ENCODE results near the gene OR2W3. TPM values are rescaled to one million over a fixed set of nuclear protein-coding genes. Genes with fewer than 3 reads are reported as not detected.

The OR2W3 gene
- total RNA-seq (2014; rRNA removed; shearing (Covaris generic)), result not detected in 2 replicates

GRCh38 chr1:247895163-247895637 is at the start of gene OR2W3:
Gene OR2W3 (plus strand): TSS chr1:247895587. CDS start chr1:247895587, 0 bp downstream.
- H3K27me3 ChIP-seq, result no peaks in the 10 kb centered on the region
- no peak for DNase-seq
- no peaks in the 10 kb centered on the region for H3K9me3 ChIP-seq (replicated peaks)
- H3K4me3 ChIP-seq, result no peak within 1 kb of the TSS
- H3K27ac ChIP-seq, result no peak within 1 kb of the TSS
- H3K4me1 ChIP-seq, result no peaks in the 10 kb centered on the region
- H3K36me3 ChIP-seq, result no peaks in the 10 kb centered on the region

DNA sequence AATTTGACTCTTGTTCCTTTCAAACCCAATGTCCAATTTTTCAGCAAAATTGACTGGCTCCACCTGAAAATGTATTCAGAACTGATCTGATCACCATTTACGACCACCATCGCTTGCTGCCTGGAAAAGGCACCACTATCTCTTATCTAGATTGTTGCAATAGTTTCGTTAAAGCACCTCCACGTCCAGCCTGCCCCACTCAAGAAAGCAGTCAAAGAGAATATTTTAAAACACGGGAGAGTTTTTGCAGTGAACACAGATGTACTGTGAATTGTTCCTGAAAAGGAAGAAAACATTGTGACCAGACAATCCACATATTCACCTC is 49.7 kb upstream of the OR2W3 start:
- DNase-seq, result no peak
- Histone ChIP-seq H3K27me3 (no peaks in the 10 kb centered on the region), H3K4me3 (no peak overlapping the region), H3K9me3 (replicated peaks) (no peaks in the 10 kb centered on the region), H3K36me3 (no peaks in the 10 kb centered on the region), H3K27ac (no peak overlapping the region), H3K4me1 (peaks cover 3% of the 10 kb centered on the region)

- DNase-seq, result no peak
- H3K4me3 ChIP-seq, result no peak overlapping the region
- H3K36me3 ChIP-seq, result no peaks in the 10 kb centered on the region
- no peak overlapping the region for H3K27ac ChIP-seq
- no peaks in the 10 kb centered on the region for H3K9me3 ChIP-seq (replicated peaks)
- no peaks in the 10 kb centered on the region for H3K4me1 ChIP-seq
- no peaks in the 10 kb centered on the region for H3K27me3 ChIP-seq
Observed at GRCh38 chr1:247848346-247848745, 47.0 kb upstream of the OR2W3 start.

- Histone ChIP-seq H3K4me1 (no peaks in the 10 kb centered on the region), H3K36me3 (no peaks in the 10 kb centered on the region), H3K4me3 (no peak overlapping the region), H3K9me3 (replicated peaks) (no peaks in the 10 kb centered on the region), H3K27ac (no peak overlapping the region), H3K27me3 (no peaks in the 10 kb centered on the region)
- no peak for DNase-seq
Observed at GRCh38 chr1:247849616-247850015, 45.8 kb upstream of the OR2W3 start.

DNA sequence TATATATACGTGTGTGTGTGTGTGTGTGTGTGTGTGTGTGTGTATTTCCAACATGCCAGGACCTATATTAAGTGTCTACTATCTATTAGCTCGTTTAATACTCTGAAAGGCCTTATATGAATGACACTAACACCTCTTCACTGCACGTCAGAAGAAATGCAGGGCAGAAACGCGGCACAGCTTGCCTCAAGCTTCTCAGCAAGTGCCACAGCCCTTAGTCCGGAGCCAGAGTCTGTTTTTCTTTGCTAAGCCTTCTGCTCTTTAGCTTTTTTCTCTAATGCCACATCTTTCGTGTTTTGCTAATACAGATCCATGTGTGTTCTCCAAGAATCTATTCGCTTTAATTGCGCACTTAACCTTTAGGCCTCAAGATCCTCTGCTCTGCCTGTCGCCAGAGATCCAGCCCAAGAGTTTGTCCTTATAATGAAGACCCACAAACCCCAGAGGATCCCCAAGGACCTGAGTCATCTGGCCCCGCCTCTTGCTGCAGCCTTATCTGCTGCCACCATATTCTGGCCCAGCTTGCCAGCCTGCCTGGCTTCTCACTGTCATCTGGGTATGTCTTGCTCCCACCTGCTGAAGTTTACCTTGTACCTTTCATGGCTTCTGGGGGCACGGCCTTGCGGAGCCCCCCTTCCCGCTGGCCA is 40.4 kb upstream of the OR2W3 start:
- Histone ChIP-seq H3K9me3 (replicated peaks) (no peaks in the 10 kb centered on the region), H3K4me1 (no peaks in the 10 kb centered on the region), H3K27me3 (no peaks in the 10 kb centered on the region), H3K27ac (no peak overlapping the region), H3K4me3 (no peak overlapping the region), H3K36me3 (no peaks in the 10 kb centered on the region)
- no peak for DNase-seq

DNA sequence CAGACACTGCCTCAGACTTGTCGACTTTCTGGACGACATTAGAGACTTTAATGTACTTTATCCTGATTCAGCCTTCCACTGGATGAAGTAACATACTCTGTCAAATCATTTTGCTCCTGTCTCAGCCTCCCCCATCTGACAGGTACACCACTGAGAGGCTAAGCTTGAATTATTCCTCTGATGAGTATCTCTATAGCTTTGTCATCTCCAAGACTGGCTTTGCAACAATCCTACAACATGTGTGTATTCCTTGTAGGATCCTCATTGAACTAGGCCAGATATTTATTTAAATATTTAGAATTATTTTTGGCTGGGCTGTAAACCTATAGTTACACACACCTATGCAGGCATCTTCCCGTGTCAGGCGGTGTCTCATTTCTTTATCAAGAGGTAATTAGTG is 39.5 kb upstream of the OR2W3 start:
- Histone ChIP-seq H3K4me1 (no peaks in the 10 kb centered on the region), H3K36me3 (no peaks in the 10 kb centered on the region), H3K27me3 (no peaks in the 10 kb centered on the region), H3K4me3 (no peak overlapping the region), H3K9me3 (replicated peaks) (no peaks in the 10 kb centered on the region), H3K27ac (no peak overlapping the region)
- DNase-seq, result no peak

DNA sequence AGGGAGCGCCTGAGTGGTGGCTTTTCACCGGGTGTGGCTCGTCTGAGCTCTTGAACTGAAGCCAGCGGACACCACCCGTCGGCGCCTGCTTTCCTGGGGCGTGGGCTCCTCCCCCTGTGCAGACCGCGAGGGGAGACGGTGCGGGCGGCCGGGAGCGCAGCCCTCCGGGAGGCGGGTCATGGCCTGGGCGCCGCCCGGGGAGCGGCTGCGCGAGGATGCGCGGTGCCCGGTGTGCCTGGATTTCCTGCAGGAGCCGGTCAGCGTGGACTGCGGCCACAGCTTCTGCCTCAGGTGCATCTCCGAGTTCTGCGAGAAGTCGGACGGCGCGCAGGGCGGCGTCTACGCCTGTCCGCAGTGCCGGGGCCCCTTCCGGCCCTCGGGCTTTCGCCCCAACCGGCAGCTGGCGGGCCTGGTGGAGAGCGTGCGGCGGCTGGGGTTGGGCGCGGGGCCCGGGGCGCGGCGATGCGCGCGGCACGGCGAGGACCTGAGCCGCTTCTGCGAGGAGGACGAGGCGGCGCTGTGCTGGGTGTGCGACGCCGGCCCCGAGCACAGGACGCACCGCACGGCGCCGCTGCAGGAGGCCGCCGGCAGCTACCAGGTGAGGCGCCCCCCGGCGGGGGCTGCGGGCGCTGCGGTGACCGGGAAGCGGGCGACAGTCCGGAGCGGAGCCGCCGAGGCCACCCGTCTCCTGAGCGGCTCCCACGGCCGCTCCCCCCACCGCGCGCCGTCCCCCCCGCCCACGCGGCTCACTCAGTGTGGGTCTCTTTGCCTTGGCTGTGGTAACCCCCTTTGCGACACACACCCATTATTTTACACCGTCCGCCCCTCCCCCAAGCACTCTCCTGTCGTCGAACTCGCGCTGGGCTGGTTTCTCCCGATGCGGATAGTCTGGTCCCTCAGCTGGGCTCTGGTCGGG is 38.1 kb upstream of the OR2W3 start, which contains the start of gene TRIM58:
Gene TRIM58, plus strand, starts transcription at position 119 of the 916 bp plus-strand sequence. Its CDS starts 60 bp downstream, at position 179.
- Histone ChIP-seq H3K4me1 (no peaks in the 10 kb centered on the region), H3K27ac (no peak within 1 kb of the TSS), H3K27me3 (no peaks in the 10 kb centered on the region), H3K36me3 (no peaks in the 10 kb centered on the region), H3K9me3 (replicated peaks) (no peaks in the 10 kb centered on the region), H3K4me3 (no peak within 1 kb of the TSS)
- DNase-seq, result no peak

GRCh38 chr1:247857985-247858619 is 37.3 kb upstream of the OR2W3 start:
- no peaks in the 10 kb centered on the region for H3K27me3 ChIP-seq
- H3K27ac ChIP-seq, result no peak overlapping the region
- H3K4me1 ChIP-seq, result no peaks in the 10 kb centered on the region
- H3K36me3 ChIP-seq, result no peaks in the 10 kb centered on the region
- no peak overlapping the region for H3K4me3 ChIP-seq
- DNase-seq, result no peak
- H3K9me3 ChIP-seq (replicated peaks), result no peaks in the 10 kb centered on the region

- Histone ChIP-seq H3K36me3 (no peaks in the 10 kb centered on the region), H3K4me1 (no peaks in the 10 kb centered on the region), H3K27ac (no peak overlapping the region), H3K9me3 (replicated peaks) (no peaks in the 10 kb centered on the region), H3K27me3 (no peaks in the 10 kb centered on the region), H3K4me3 (no peak overlapping the region)
- DNase-seq, result no peak
Observed at GRCh38 chr1:247862756-247863155, 32.6 kb upstream of the OR2W3 start.

- Histone ChIP-seq H3K36me3 (no peaks in the 10 kb centered on the region), H3K27me3 (no peaks in the 10 kb centered on the region), H3K4me3 (no peak overlapping the region), H3K4me1 (no peaks in the 10 kb centered on the region), H3K27ac (no peak overlapping the region), H3K9me3 (replicated peaks) (no peaks in the 10 kb centered on the region)
- DNase-seq, result no peak
Observed at GRCh38 chr1:247864644-247865043, 30.7 kb upstream of the OR2W3 start.

DNA sequence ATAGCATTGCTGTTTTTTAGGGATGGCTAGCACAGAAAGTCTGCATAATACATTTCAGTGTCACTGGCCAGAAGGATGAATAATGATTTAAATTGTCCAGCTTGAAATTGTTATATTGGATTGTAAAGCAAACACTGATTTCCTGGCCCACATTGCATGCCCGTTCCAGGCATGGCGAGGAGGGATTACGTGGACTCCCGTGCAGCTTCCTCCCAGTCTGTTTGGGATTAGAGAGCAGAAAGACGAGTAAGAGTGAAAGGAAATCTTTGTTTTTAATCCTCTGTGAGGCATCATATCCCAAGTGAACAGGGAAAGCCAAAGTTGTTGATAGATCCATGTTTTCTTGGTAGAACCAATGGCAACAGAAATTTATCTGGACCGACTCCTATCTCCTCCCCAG is 30.0 kb upstream of the OR2W3 start:
- no peak for DNase-seq
- no peak overlapping the region for H3K4me3 ChIP-seq
- H3K9me3 ChIP-seq (replicated peaks), result no peaks in the 10 kb centered on the region
- no peaks in the 10 kb centered on the region for H3K36me3 ChIP-seq
- no peaks in the 10 kb centered on the region for H3K27me3 ChIP-seq
- no peaks in the 10 kb centered on the region for H3K4me1 ChIP-seq
- H3K27ac ChIP-seq, result no peak overlapping the region

GRCh38 chr1:247883346-247883745 is 12.0 kb upstream of the OR2W3 start:
- Histone ChIP-seq H3K27ac (no peak overlapping the region), H3K9me3 (replicated peaks) (no peaks in the 10 kb centered on the region), H3K4me3 (no peak overlapping the region), H3K36me3 (no peaks in the 10 kb centered on the region), H3K27me3 (no peaks in the 10 kb centered on the region), H3K4me1 (no peaks in the 10 kb centered on the region)
- DNase-seq, result no peak

- H3K27ac ChIP-seq, result no peak overlapping the region
- H3K27me3 ChIP-seq, result no peaks in the 10 kb centered on the region
- no peaks in the 10 kb centered on the region for H3K36me3 ChIP-seq
- no peaks in the 10 kb centered on the region for H3K9me3 ChIP-seq (replicated peaks)
- H3K4me3 ChIP-seq, result no peak overlapping the region
- no peak for DNase-seq
- no peaks in the 10 kb centered on the region for H3K4me1 ChIP-seq
Observed at GRCh38 chr1:247884797-247885413, 10.5 kb upstream of the OR2W3 start.

- no peak overlapping the region for H3K27ac ChIP-seq
- H3K27me3 ChIP-seq, result no peaks in the 10 kb centered on the region
- no peaks in the 10 kb centered on the region for H3K36me3 ChIP-seq
- no peaks in the 10 kb centered on the region for H3K9me3 ChIP-seq (replicated peaks)
- DNase-seq, result no peak
- H3K4me1 ChIP-seq, result no peaks in the 10 kb centered on the region
- no peak overlapping the region for H3K4me3 ChIP-seq
Observed at GRCh38 chr1:247895976-247896375, 589 bp downstream of the OR2W3 start.

GRCh38 chr1:247904122-247904521 is 8.7 kb downstream of the OR2W3 start:
- DNase-seq, result no peak
- H3K27ac ChIP-seq, result no peak overlapping the region
- no peaks in the 10 kb centered on the region for H3K27me3 ChIP-seq
- no peaks in the 10 kb centered on the region for H3K36me3 ChIP-seq
- no peaks in the 10 kb centered on the region for H3K9me3 ChIP-seq (replicated peaks)
- H3K4me1 ChIP-seq, result no peaks in the 10 kb centered on the region
- no peak overlapping the region for H3K4me3 ChIP-seq

Data from SJCRH30 (cell line).